HG02571 (cell line): ENCODE data around the gene CHML.

Experiments
- ATAC-seq: cut with Tn5 transposase; IDR thresholded peaks from one replicate; pipeline ENCODE4 v1.9.1; 2021; ENCODE audit warnings: mild to moderate bottlenecking, moderate library complexity; ENCODE audit not compliant: unreplicated experiment

Gene CHML

GRCh38 chr1:241622669-241623068, 17.5 kb downstream of the CHML start:
- no peak for ATAC-seq

DNA sequence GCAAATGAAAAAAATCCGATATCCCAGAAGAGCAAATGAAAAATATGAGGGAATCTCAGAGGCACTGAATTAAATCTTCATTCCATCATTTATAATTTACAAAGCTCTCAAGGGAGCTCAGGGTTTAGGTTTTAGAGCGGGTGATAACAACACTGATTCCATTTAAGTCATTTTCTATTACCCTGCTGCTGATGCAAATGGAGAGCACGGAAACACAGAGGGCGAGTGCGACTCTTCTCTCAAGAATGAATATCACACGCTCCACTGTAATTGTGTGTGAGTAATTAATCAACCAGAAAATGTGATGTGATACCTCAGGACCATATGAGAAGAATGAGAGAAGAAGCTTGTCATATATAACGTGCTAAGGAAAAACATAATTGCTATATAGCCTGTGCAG, 22.7 kb downstream of the CHML start:
- ATAC-seq = no peak

- ATAC-seq = no peak
Observed at GRCh38 chr1:241615043-241615974, 24.9 kb downstream of the CHML start.

GRCh38 chr1:241614572-241614971, 25.6 kb downstream of the CHML start:
- ATAC-seq = no peak

- ATAC-seq = no peak
Observed at GRCh38 chr1:241614144-241614543, 26.0 kb downstream of the CHML start.

GRCh38 chr1:241612533-241613477, 27.4 kb downstream of the CHML start:
- no peak for ATAC-seq

DNA sequence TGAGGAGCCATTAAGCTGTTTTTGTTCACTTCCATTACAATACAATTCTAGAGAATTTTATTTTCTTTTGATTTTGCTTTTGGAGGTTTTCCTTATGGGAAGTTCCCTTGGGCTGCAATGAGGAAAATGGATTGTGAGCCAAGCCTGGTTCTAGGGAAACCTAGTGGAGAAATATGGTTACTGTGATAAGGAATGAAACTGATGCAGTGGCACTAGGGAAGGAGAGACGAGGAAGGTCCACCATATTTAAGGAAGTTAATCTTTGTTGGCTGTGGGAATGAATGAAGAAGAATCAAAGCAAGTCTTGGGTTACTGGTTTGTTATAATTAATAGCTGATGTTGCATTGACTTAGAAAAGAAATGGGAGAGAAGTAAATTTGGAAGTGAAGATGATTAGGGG, 28.4 kb downstream of the CHML start:
- no peak for ATAC-seq

DNA sequence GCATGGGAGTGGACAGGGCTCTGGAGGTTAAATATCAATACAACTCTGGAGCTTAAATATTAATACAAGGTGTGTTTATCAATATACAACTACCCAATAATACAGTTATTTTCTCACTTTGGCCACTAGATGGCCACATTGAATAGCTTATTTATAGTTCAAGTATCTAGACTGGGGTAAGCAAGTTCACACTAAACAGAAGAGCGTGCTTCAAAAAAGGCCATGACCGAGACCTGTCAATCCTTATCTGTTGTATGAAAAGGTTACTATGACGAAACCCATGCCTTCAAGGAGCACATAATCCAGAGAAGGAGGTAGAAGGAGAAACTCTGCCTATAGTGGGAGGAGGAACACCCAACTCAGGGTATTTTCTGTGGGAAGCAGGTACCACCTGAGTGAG, 29.1 kb downstream of the CHML start:
- peak; percentile 87 for ATAC-seq

GRCh38 chr1:241610056-241610815, 29.9 kb downstream of the CHML start:
- no peak for ATAC-seq

GRCh38 chr1:241608379-241609033, 31.7 kb downstream of the CHML start:
- ATAC-seq = no peak

DNA sequence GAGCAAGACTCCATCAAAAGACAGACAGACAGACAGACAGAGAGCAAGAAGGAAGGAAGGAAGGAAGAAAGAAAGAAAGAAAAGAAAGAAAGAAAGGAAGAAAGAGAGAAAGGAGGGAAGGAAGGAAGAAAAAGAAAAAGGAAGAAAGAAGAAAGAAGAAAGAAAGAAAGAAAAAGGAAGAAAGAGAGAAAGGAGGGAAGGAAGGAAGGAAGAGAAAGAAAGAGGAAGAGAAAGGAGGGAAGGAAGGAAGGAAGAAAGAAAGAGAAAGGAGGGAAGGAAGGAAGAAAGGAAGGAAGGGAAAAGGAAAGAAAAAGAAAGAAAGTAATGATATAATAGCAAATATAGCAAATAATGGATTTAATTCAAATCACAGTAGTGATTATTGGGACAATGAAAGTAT, 32.7 kb downstream of the CHML start:
- ATAC-seq = no peak

DNA sequence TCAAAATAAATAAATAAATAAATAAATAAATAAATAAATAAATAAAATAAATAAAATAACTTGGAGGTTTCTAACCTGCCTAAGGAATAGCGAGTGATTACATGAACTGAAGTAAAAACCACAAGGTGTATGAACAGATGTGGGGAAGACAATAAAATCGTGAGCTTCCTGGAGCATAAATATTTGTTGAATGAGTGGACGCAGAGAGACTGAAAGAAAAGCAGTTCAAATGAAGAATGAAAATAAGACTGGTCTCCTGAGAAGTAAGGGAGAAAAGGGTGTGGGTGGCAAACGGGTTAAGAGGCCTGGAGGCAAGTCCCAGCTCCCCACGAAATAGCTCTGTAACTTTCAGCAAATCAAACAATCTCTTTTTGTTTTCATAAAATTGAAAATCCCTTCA, 33.6 kb downstream of the CHML start:
- no peak for ATAC-seq

DNA sequence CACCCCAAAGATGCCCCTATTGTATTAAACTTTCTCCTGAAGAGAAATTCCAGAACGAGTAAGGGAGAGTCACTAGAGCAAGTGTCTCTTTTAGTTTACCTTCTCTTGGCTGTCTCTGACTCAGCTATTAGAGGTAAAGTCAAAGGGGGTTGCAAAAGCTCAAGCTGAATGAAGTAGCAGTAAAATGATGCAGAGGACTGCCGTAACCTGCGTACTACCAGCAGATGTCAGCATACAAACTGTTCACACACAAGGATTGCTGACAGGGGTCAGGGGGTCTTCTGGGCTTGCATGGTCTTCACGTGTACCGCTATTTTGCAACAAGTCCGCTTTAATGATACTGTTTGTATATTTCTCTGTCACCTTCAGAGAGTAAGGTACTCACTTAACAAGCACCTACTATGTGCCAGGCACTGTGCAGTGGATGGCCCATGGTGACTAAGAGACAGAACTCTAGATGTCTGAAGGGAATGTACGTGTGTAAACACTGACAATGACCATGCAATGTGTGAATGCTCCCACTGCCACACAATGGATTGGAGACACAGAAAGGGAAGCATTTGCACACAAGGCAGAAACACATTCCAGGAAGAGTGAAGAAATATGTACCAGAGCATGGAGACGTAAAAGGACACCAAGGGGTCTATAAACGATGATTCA, 34.9 kb downstream of the CHML start:
- ATAC-seq = no peak

DNA sequence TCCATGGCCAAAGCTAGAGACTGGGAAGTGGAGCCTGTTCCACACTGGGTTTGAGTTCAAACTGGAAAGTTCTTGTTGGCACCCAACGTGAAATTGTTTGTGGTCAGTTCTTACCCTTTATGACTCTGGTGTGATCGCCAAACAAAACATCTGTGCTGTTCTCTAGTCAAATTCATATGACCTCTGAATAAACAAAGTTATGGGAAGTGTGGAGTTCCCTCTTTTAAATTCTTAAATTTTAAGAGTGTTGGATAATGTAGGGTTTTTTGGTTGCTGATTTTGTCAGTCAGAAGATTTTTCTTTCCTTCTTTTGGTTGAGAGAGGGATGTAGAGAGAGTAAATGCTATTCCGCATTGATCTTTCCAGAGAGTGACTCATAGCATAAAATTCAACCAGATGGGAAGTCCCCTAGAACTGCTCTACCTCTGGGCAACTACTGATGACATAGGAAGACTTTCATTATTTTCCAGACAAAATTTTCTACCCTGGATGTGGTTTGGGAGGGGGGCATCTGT, 36.4 kb downstream of the CHML start:
- ATAC-seq = no peak

DNA sequence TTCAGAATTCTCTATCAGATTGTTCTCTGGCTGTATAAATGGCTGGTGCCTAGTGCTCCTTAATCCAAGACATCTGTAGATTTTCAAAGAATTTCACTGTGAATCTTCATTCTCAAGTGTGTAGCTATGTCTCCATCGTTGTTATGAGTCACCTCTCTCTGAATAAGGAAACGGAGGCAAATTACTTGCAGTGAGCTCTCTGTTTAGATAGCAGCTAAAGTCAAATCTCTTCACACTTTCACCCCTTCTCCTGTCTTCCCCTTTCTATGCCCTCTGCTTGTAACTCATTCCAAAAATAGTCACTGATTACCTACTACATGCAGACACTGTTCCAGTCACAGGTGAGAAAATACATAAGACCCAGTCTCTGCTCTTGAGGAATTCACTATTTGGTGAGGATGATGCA, 39.7 kb downstream of the CHML start:
- ATAC-seq = peak; percentile 89

- ATAC-seq = no peak
Observed at GRCh38 chr1:241598249-241598648, 41.9 kb downstream of the CHML start.

DNA sequence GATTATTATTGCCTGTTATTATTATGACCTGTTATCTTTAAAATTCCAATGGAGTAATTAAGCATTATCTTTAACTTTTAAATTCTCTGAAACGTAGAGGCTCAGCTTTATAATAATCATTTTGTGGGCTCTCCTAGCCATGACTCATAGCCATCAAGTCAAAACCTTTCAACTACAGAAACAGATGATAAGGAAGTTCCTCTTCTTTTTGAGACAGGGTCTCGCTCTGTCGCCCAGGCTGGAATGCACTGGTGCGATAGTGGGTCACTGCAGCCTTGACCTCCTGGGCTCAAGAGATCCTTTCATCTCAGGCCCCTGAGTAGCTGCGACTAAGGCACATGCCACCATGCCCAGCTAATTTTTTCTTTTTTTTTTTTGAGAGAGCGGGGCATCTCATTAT, 43.5 kb downstream of the CHML start:
- no peak for ATAC-seq

GRCh38 chr1:241593186-241593585, 47.0 kb downstream of the CHML start:
- no peak for ATAC-seq

DNA sequence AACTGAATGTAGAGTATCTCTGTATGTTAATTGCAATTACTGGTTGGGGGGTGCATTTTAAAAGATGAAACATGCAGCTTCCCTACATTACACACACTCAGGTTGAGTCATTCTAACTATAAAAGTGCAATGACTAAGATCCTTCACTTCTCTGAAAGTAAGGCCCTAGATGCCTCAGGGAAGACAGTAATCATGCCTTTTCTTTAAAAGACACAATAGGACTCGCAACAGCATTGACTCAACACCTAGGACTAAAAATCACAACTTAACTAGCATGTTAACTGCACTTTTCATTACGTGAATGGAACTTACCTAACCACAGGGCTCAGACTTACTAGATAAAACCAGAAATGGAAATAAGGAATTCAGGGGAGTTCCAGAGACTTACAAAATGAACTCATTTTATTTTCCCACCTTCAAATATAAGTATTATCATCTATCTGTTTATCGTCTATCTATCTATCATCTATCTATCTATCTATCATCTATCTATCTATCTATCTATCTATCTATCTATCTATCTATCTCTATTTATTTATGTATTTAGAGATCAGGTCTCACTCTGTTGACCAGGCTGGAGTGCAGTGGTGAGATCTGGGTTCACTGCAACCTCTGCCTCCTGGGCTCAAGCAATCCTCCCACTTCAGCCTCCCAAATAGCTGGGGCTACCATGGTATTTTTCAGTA, 47.8 kb downstream of the CHML start:
- ATAC-seq = peak; percentile 61
